ENCODE measurements around the gene EXD1. TPM values are rescaled to one million over a fixed set of nuclear protein-coding genes. Genes with fewer than 3 reads are reported as not detected.

EXD1 gene
- total RNA-seq, 2 donors from 2014 or later, result not detected

DNA sequence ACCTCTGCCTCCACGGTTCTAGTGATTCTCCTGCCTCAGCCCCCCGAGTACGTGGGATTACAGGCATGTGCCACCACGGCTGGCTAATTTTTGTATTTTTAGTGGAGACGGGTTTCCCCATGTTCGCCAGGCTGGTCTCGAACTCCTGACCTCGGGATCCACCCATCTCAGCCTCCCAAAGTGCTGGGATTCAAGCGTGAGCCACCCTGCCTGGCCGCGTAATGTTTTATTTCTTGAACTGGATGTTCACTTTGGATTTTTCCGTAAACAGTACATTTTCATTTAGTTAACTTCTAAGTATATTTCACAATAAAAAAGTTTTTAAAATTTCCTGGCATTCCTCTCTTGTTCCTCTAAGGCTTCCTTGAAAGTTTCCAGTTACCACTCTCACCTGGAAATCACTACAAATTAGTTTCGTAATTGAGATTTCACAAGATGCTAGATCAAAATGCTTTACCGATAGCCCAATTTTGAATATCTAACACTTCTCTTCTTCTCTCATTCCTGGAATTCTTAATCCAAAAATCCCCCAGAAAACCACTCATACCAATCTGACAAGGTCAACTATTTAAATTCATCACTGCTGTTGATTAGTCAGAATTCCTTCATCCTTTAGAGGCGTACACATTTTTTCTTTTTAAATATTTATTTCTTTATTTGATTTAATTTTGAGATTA is 69.8 kb downstream of the EXD1 start:
- no peaks in the 10 kb centered on the region for H3K27me3 ChIP-seq
- H3K9me3 ChIP-seq, result no peaks in the 10 kb centered on the region
- H3K9ac ChIP-seq (ENCODE audit: low read depth in 2 of 2, low read length in 2 of 2), result no peak overlapping the region
- H3K4me1 ChIP-seq, result no peaks in the 10 kb centered on the region
- intact Hi-C loops (cut with DNase I), result no loop called here
- no peak for TF ChIP-seq CTCF (IDR thresholded peaks at IDR 0.05)
- no peak overlapping the region for H3K27ac ChIP-seq
- DNase-seq, result no peak
- no peak overlapping the region for H3K4me3 ChIP-seq
- no peaks in the 10 kb centered on the region for H3K36me3 ChIP-seq

DNA sequence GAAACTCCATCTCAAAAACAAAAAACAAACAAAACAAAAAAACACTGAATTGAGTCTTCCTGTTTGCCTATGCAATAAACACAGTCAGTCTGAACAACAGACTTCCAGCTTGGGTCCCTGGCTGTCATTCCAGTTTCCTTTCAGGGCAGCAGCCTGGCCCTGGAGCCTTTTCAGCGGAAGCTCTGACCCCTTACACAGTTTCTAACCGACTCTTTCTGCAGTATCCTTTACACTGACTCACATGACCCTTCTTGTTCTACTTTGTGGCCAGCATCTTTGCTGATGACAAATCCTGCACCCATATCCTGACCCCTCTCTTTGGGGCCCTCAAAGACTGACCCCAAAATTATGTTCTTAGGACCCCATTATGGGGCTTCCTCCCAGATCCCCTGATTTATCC is 76.1 kb downstream of the EXD1 start:
- no peaks in the 10 kb centered on the region for H3K27me3 ChIP-seq
- no peaks in the 10 kb centered on the region for H3K9me3 ChIP-seq
- no peak for DNase-seq
- intact Hi-C loops (cut with DNase I), result no loop called here
- H3K9ac ChIP-seq (ENCODE audit: low read depth in 2 of 2, low read length in 2 of 2), result no peak overlapping the region
- TF ChIP-seq CTCF (IDR thresholded peaks at IDR 0.05), result no peak
- no peaks in the 10 kb centered on the region for H3K36me3 ChIP-seq
- H3K4me1 ChIP-seq, result no peaks in the 10 kb centered on the region
- H3K27ac ChIP-seq, result no peak overlapping the region
- H3K4me3 ChIP-seq, result no peak overlapping the region

- H3K4me3 ChIP-seq, result no peak overlapping the region
- TF ChIP-seq CTCF (IDR thresholded peaks at IDR 0.05), result no peak
- intact Hi-C loops (cut with DNase I), result no loop called here
- H3K9me3 ChIP-seq, result no peaks in the 10 kb centered on the region
- H3K4me1 ChIP-seq, result no peaks in the 10 kb centered on the region
- H3K27me3 ChIP-seq, result no peaks in the 10 kb centered on the region
- no peak overlapping the region for H3K9ac ChIP-seq (ENCODE audit: low read depth in 2 of 2, low read length in 2 of 2)
- H3K36me3 ChIP-seq, result no peaks in the 10 kb centered on the region
- no peak for DNase-seq
- no peak overlapping the region for H3K27ac ChIP-seq
Observed at GRCh38 chr15:41153733-41154132, 76.8 kb downstream of the EXD1 start.

DNA sequence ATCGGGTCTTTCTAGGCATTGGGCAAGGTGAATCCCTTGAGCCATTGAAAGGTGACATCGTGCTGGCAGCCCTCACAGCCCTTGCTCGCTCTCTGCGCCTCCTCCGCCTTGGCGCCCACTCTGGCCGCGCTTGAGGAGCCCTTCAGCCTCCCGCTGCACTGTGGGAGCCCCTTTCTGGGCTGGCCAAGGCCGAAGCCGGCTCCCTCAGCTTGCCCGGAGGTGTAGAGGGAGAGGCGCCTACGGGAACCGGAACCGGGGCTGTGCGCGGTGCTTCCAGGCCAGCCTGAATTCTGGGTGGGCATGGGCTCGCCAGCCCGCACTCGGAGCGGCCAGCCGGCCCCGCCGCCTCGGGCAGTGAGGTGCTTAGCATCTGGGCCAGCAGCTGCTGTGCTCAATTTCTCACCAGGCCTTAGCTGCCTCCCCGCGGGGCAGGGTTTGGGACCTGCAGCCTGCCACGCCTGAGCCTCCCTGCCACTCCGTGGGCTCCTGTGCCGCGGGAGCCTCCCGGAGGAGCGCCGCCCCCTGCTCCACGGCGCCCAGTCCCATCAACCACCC is 79.0 kb downstream of the EXD1 start:
- Histone ChIP-seq H3K27ac (no peak overlapping the region), H3K4me1 (no peaks in the 10 kb centered on the region), H3K27me3 (no peaks in the 10 kb centered on the region), H3K36me3 (no peaks in the 10 kb centered on the region), H3K4me3 (no peak overlapping the region), H3K9me3 (no peaks in the 10 kb centered on the region), H3K9ac (ENCODE audit: low read depth in 2 of 2, low read length in 2 of 2) (no peak overlapping the region)
- intact Hi-C loops (cut with DNase I), result no loop called here
- DNase-seq, result no peak
- no peak for TF ChIP-seq CTCF (IDR thresholded peaks at IDR 0.05)

DNA sequence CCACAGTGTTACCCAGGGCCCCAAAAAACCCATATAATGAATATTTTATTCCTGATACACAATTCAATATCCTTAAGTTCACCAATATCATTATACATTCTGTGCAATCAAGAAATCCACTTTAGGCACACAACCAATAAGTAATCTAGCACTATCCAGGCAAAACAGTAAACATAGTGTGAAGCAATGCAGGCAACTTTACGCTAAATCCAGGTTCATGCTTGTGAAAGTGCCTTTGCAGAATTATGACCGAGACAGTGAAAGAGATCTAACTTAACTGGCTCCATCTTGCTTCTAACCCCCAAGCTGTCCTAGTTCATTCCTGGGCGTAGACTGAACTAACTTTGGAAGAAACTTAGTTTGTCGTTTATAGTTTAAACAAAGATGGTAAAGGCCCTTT is 80.3 kb downstream of the EXD1 start:
- TF ChIP-seq CTCF (IDR thresholded peaks at IDR 0.05), result no peak
- Histone ChIP-seq H3K27ac (no peak overlapping the region), H3K27me3 (no peaks in the 10 kb centered on the region), H3K4me1 (no peaks in the 10 kb centered on the region), H3K9me3 (no peaks in the 10 kb centered on the region), H3K4me3 (no peak overlapping the region), H3K36me3 (no peaks in the 10 kb centered on the region), H3K9ac (ENCODE audit: low read depth in 2 of 2, low read length in 2 of 2) (no peak overlapping the region)
- intact Hi-C loops (cut with DNase I), result no loop called here
- DNase-seq, result no peak
